Hepatocyte (in vitro differentiated cells): ENCODE measurements around the gene VEGFD.

Experiments
- EZH2phosphoT487 ChIP-seq: fragments of 200-600 bp; sonication (generic); IDR thresholded peaks from one replicate; pipeline ENCODE4 v1.6.1; 2018; ENCODE audit warnings: antibody characterized with exemption, mild to moderate bottlenecking, low read depth, moderate library complexity; ENCODE audit not compliant: unreplicated experiment, severe bottlenecking
- TF ChIP-seq, protein P1 (sequence below): fragments of 200-600 bp; sonication (generic); IDR thresholded peaks from 2 replicates; pipeline ENCODE4 v1.5.1; 2016; ENCODE audit warnings: antibody characterized with exemption, mild to moderate bottlenecking; ENCODE audit not compliant: poor library complexity

DNA sequence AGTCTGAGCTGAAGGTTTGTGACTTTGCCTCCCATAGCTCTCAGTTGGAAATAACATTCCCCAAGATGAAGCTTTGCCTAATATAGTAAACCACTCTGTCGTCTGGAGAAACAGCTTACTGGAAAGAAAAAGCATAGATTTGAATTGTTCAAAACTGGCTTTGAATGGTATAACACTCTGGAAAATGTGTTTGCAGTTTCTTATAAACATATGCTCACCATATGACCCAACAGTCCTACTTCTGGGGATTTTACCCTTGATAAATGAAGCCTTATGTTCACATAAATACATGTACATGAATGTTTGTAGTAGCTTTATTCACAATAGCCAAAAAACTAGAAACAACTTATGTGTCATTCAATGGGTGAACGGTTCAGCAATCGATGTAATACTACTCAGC, 10.2 kb downstream of the VEGFD start:
- TF ChIP-seq, protein P1, sequence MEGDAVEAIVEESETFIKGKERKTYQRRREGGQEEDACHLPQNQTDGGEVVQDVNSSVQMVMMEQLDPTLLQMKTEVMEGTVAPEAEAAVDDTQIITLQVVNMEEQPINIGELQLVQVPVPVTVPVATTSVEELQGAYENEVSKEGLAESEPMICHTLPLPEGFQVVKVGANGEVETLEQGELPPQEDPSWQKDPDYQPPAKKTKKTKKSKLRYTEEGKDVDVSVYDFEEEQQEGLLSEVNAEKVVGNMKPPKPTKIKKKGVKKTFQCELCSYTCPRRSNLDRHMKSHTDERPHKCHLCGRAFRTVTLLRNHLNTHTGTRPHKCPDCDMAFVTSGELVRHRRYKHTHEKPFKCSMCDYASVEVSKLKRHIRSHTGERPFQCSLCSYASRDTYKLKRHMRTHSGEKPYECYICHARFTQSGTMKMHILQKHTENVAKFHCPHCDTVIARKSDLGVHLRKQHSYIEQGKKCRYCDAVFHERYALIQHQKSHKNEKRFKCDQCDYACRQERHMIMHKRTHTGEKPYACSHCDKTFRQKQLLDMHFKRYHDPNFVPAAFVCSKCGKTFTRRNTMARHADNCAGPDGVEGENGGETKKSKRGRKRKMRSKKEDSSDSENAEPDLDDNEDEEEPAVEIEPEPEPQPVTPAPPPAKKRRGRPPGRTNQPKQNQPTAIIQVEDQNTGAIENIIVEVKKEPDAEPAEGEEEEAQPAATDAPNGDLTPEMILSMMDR = no peak
- TF ChIP-seq EZH2phosphoT487 = no peak
